Neural progenitor cell (in vitro differentiated cells): ENCODE measurements around the gene TMEM108.

ENCODE experiments used
- EZH2 ChIP-seq: fragments of 200-600 bp; sonication (generic); IDR thresholded peaks from 2 replicates; pipeline ENCODE4 v1.6.1; 2017; ENCODE audit warnings: antibody characterized with exemption, mild to moderate bottlenecking, moderate library complexity
- TF ChIP-seq, protein P1 (sequence below): fragments of 200-600 bp; sonication (generic); IDR thresholded peaks from 2 replicates; pipeline ENCODE4 v1.5.1; 2017; ENCODE audit warnings: antibody characterized with exemption, mild to moderate bottlenecking

DNA sequence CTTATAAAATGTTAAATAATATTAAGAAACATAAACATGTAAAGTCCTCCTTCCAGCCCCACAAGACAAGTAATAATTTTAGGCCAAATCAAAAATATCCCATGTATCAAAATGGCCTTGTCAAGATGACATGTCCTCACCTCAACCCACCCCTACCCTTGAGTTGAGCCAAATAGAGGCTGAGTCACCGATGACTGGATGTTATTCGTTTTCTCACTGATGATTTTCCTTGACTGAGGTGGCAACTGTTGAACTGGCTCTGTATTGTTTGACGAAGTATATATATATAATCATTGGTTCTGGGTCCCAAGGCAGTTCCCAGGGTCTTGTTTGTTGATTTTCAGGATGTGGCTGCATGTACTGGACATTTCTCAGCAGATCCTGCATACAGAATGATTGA, 75.3 kb downstream of the TMEM108 start:
- TF ChIP-seq, protein P1, sequence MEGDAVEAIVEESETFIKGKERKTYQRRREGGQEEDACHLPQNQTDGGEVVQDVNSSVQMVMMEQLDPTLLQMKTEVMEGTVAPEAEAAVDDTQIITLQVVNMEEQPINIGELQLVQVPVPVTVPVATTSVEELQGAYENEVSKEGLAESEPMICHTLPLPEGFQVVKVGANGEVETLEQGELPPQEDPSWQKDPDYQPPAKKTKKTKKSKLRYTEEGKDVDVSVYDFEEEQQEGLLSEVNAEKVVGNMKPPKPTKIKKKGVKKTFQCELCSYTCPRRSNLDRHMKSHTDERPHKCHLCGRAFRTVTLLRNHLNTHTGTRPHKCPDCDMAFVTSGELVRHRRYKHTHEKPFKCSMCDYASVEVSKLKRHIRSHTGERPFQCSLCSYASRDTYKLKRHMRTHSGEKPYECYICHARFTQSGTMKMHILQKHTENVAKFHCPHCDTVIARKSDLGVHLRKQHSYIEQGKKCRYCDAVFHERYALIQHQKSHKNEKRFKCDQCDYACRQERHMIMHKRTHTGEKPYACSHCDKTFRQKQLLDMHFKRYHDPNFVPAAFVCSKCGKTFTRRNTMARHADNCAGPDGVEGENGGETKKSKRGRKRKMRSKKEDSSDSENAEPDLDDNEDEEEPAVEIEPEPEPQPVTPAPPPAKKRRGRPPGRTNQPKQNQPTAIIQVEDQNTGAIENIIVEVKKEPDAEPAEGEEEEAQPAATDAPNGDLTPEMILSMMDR: no peak
- TF ChIP-seq EZH2: no peak
